Fibroblast of pulmonary artery (primary cell): ENCODE results near the gene GRIP1.

ENCODE experiments used
- DNase-seq: peaks from one replicate; pipeline ENCODE4 v3.0.0-alpha.2; 2010; ENCODE audit warnings: low read depth
- H3K4me3 ChIP-seq: replicated peaks from 2 replicates; pipeline ENCODE4 v1.5.1; 2011; ENCODE audit warnings: low read depth, mild to moderate bottlenecking, control low read depth, low read length, moderate library complexity
- CTCF ChIP-seq: IDR thresholded peaks from 2 replicates; pipeline ENCODE4 v1.5.1; 2011; ENCODE audit warnings: mild to moderate bottlenecking, control low read depth, low read length, inconsistent platforms; ENCODE audit errors: missing control alignments

Gene GRIP1

DNA sequence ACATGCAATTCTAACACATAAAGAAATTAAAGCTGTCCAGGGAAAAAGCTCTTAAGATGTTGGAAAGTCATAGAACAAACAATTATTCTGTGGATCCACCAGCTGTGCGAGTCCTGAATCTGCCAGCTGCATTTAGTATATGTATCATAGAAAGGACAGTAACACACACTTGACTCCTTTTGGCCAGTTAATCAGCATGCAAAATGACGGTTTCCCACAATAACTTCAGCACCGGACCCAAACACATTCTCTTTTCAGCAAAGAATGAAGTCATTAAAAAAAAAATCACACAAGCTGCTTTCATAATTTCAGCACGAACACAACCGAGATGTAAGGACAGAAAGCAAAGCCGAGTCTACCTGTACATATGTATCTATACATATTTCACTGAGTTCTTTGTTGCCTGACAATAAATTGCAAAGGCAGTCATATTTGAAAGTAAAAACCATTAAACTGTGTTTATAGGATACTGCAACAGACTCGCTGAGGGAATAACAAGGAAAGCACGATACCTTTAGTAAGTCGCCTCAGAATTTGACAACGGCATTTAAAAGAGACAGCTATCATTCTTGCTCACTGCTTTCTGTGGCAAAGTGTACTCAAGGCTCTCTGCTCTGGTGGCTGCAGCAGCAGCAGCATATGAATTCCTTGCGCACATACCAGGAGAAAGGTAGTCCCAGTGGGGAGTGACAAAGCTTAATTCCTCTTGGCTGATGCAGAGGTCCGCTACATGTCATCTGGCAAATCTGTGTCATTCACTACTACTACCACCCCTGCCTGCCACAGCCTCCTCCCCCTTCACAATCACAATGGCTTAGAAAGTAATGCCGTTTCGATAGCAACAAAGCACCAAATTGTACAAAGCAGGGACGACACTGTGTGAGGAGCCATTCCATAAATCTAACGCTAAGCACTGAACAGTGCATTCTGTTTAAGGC lies at the start of gene GRIP1:
Gene GRIP1, minus strand, starts transcription at position 739 of the 938 bp plus-strand sequence. Its CDS starts 172 bp downstream, at position 567.
- DNase-seq = no peak
- H3K4me3 ChIP-seq = no peak within 1 kb of the TSS
- no peak for TF ChIP-seq CTCF

- no peak overlapping the region for H3K4me3 ChIP-seq
- TF ChIP-seq CTCF = no peak
These were observed 47.7 kb upstream of the GRIP1 start for GRCh38 chr12:66726556-66726955.

DNA sequence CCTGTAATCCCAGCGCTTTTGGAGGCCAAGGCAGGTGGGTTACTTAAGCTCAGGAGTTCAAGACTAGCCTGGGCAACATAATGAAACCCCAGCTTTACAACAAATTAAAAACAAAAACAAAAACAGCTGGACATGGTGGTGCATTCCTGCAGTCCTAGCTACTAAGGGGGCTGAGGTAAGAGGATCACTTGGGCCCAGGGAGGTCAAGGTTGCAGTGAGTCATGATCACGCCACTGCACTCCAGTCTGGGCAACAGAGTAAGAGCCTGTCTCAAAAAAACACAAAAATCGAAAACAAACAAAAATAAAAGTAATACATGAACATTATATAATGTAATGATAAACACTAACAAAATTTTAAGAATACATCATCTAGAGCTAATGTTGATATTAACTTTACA lies 46.2 kb upstream of the GRIP1 start:
- no peak for DNase-seq
- no peak for TF ChIP-seq CTCF
- H3K4me3 ChIP-seq = no peak overlapping the region

More at GRCh38 chr12:66726556-66726955, 47.7 kb upstream of the GRIP1 start:
- no peak for DNase-seq

DNA sequence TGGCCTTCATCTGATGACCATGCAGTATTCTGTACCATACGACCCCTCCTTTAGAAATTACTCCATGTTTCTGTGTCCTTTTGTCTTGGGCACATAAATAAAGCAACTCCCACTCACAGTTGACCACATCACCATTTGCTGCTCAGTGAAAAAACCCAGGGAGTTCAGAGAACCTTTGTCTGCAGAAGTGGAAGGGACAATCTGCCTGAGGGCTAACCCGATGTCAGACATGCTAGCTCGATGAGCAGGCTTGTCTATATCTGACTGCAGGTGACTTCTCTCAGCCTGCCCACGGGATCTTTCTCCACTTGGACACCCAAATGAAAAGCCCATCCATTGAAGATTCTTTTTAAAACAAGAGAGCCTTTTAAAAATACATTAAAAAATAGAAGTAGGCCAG lies 45.7 kb upstream of the GRIP1 start:
- TF ChIP-seq CTCF = no peak
- H3K4me3 ChIP-seq = no peak overlapping the region
- no peak for DNase-seq

DNA sequence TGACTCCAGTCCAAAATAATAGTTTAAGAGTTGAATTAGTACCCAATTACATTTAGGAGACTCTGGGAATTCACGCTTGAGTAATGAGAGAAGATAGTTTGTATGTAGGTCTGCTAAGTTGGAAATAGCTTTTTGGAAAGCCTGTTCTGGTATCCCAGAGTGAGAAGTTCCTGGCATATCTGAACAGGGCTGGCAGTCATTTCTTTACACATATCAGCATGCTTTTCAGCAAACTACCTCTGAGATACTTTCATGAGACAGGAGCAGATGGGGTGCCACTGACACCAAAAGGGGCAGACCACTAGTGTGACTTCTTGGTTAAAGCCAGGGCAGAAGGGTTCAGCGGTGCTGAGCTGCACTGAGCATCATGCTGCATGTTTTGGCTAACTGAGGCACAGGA lies 45.1 kb upstream of the GRIP1 start:
- H3K4me3 ChIP-seq = no peak overlapping the region
- no peak for DNase-seq
- TF ChIP-seq CTCF = no peak

- DNase-seq = no peak
- no peak overlapping the region for H3K4me3 ChIP-seq
- no peak for TF ChIP-seq CTCF
These were observed 41.0 kb upstream of the GRIP1 start for GRCh38 chr12:66719862-66720261.

DNA sequence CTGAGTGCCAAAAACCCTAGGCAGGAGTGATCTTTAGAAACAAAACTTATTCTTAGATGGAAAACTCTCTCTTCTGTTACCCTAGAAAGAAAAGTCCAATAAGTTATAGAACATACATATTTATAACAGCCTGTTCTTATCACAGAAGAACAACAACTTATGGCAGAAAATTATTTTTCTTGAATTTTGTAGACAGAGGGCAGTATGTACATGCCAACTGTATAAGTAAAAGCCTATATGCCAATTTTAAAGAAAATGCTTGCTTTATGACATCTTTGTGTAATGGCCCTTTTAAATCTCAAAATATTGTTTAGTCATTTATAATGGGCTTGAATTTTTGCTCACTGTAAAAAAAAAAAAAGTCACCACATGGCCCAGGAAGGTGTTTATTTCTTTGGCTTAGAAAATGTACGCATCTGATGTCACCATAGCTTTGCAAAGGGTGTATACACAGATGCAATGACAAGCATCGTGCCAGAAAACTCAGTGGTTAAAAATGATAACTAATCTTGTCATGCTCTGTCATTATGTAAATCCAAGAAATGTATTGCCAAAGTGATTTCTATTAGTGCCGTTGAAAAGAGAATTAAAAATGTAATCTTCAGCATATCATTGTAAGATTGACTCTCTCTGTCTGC lies 38.3 kb upstream of the GRIP1 start:
- no peak for TF ChIP-seq CTCF
- no peak overlapping the region for H3K4me3 ChIP-seq
- DNase-seq = no peak
